Measurements from ENCODE around the gene TNPO3. TPM values are rescaled to one million over a fixed set of nuclear protein-coding genes. Genes with fewer than 3 reads are reported as not detected.

TNPO3 gene
- total RNA-seq, 4 donors from 2014 or later: 34.2 to 38.6 (median 38.5) TPM

GRCh38 chr7:128954150-128954549 is 100.8 kb downstream of the TNPO3 start:
- TF ChIP-seq, protein P1, sequence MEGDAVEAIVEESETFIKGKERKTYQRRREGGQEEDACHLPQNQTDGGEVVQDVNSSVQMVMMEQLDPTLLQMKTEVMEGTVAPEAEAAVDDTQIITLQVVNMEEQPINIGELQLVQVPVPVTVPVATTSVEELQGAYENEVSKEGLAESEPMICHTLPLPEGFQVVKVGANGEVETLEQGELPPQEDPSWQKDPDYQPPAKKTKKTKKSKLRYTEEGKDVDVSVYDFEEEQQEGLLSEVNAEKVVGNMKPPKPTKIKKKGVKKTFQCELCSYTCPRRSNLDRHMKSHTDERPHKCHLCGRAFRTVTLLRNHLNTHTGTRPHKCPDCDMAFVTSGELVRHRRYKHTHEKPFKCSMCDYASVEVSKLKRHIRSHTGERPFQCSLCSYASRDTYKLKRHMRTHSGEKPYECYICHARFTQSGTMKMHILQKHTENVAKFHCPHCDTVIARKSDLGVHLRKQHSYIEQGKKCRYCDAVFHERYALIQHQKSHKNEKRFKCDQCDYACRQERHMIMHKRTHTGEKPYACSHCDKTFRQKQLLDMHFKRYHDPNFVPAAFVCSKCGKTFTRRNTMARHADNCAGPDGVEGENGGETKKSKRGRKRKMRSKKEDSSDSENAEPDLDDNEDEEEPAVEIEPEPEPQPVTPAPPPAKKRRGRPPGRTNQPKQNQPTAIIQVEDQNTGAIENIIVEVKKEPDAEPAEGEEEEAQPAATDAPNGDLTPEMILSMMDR (IDR thresholded peaks at IDR 0.05; ENCODE audit: low read depth): no peak

- TF ChIP-seq, protein P1 (IDR thresholded peaks at IDR 0.05; ENCODE audit: low read depth): no peak
Observed at GRCh38 chr7:128951296-128951695, 103.6 kb downstream of the TNPO3 start.

DNA sequence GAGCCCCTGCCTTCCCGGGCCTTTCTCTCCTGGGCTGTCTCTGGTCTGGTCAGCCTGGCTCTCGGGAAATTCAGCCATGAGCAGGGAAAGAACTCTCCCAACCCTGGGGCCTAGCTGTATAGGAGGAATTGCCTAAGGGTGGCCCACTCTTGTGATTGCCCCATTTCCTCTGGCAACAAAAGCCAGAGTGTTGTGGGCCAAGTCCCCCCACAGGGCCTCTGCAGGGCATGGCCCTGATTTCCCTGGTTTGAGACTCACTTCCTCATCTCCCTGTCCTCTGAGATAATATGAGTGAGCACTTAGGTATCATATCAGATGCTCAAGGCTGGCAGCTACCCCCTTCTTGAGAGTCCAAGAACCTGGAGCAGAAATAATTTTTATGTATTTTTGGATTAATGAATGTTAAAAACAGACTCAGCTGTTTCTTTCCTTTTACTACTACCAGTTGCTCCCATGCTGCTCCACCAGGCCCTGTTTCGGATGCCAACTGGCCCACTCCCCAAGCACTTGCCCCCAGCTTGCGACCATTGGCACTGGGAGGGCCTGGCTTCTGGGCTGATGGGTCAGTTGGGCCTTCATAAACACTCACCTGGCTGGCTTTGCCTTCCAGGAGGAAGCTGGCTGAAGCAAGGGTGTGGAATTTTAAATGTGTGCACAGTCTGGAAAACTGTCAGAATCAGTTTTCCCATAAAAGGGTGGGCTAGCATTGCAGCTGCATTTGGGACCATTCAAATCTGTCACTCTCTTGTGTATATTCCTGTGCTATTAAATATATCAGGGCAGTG is 105.7 kb downstream of the TNPO3 start:
- TF ChIP-seq, protein P1 (IDR thresholded peaks at IDR 0.05; ENCODE audit: low read depth): no peak

- TF ChIP-seq, protein P1 (IDR thresholded peaks at IDR 0.05; ENCODE audit: low read depth): no peak
Observed at GRCh38 chr7:128948312-128948973, 106.5 kb downstream of the TNPO3 start.

DNA sequence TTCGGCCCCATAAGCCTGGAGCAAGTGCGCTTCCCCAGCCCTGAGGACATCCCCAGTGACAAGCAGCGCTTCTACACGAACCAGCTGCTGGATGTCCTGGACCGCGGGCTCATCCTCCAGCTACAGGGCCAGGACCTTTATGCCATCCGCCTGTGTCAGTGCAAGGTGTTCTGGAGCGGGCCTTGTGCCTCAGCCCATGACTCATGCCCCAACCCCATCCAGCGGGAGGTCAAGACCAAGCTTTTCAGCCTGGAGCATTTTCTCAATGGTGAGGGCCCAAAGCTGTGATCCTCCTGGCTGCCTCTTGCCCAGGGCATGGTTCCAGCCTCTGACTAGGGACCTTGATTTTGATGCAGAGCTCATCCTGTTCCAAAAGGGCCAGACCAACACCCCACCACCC is 107.1 kb downstream of the TNPO3 start:
- TF ChIP-seq, protein P1 (IDR thresholded peaks at IDR 0.05; ENCODE audit: low read depth): no peak

DNA sequence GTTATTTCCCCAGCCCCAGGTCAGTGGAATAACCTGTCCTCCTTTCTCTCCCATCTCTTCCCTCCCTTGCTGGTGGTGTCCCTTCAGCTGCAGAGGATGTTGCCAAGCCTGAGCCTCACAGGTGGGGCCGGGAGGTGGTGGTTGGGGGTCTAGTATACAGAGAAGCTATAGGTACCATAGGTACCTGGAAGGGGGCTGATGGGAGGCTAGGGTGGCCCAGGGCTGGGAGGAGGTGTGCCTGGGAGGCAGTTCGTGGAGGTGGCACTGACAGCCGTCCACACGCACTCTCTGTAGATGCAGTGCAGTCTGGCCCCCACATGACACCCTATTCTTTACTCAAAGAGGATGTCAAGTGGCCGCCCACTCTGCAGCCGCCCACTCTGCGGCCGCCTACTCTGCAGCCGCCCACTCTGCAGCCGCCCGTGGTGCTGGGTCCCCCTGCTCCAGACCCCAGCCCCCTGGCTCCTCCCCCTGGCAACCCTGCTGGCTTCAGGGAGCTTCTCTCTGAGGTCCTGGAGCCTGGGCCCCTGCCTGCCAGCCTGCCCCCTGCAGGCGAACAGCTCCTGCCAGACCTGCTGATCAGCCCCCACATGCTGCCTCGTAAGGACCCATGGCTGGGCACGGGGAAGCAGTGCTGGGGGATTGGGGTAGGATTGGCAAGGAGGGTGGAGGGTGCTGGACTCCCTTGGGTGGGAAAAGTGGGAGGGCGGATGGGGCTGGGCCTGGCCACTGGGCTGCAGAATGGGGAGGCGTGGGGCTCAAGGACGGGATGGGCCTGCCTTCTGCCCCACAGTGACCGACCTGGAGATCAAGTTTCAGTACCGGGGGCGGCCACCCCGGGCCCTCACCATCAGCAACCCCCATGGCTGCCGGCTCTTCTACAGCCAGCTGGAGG is 107.7 kb downstream of the TNPO3 start:
- TF ChIP-seq, protein P1 (IDR thresholded peaks at IDR 0.05; ENCODE audit: low read depth): no peak

All from subcutaneous adipose tissue (tissue), 4 donors.